ENCODE results near the gene CCR5.

The CCR5 gene

GRCh38 chr3:46358466-46358865 is 12.3 kb upstream of the CCR5 start:
- H3K4ac ChIP-seq (ENCODE audit: low read length): no peak overlapping the region
- H3K27ac ChIP-seq (replicated peaks; ENCODE audit: low read length): no peak overlapping the region
- no peak overlapping the region for H2BK12ac ChIP-seq (ENCODE audit: low read length)
- no peak overlapping the region for H3K23ac ChIP-seq (ENCODE audit: low read depth, low read length, poor library complexity)
- H2BK15ac ChIP-seq (ENCODE audit: low read length): no peak overlapping the region
- H3K9me3 ChIP-seq (replicated peaks in 1 of 2; ENCODE audit: control insufficient read depth in 2 of 2, insufficient read depth in 1 of 2, low read depth in 1 of 2, low read length in 2 of 2): peaks cover 0 to 3% of the 10 kb centered on the region in 2 donors
- no peak overlapping the region for H3K4me2 ChIP-seq (ENCODE audit: insufficient read depth, low read length, poor library complexity, severe bottlenecking)
- H2BK5ac ChIP-seq (ENCODE audit: low read length): no peak overlapping the region
- H4K91ac ChIP-seq (ENCODE audit: low read depth, low read length, poor library complexity): no peak overlapping the region
- no peak overlapping the region for H3K4me3 ChIP-seq (ENCODE audit: low read length in 2 of 2)
- WGBS, 2 donors (ENCODE audit: extremely low coverage in 2 of 2, insufficient read length in 2 of 2, insufficient replicate concordance in 1 of 2): no CpG with 5 or more reads among the region's 6 CpGs
- no peak overlapping the region for H2BK120ac ChIP-seq (ENCODE audit: low read depth, low read length)
- no peak overlapping the region for H3K18ac ChIP-seq (ENCODE audit: low read length)
- H3K4me1 ChIP-seq (ENCODE audit: control insufficient read depth in 2 of 2, insufficient read depth in 1 of 2, low read depth in 1 of 2, low read length in 2 of 2): peaks cover 0 to 8% of the 10 kb centered on the region in 2 donors
- H3K79me1 ChIP-seq (ENCODE audit: low read depth, low read length): no peaks in the 10 kb centered on the region
- no peak overlapping the region for H3K14ac ChIP-seq (ENCODE audit: low read length)
- H3K9ac ChIP-seq (ENCODE audit: low read depth, low read length, poor library complexity): no peak overlapping the region
- H2AFZ ChIP-seq (ENCODE audit: low read length): no peak overlapping the region
- no peaks in the 10 kb centered on the region for H3K36me3 ChIP-seq (replicated peaks in 1 of 2; ENCODE audit: control insufficient read depth in 2 of 2, insufficient read depth in 2 of 2, low read length in 2 of 2)
- DNase-seq (ENCODE audit: low spot score): no peak
- H2AK5ac ChIP-seq (ENCODE audit: low read depth, low read length): no peak overlapping the region
- H4K8ac ChIP-seq (ENCODE audit: low read depth, low read length): no peak overlapping the region
- H3K27me3 ChIP-seq (ENCODE audit: control insufficient read depth in 3 of 3, insufficient read depth in 3 of 3, low read depth in 1 of 3, low read length in 3 of 3): peaks cover 0 to 13% (median 0%) of the 10 kb centered on the region in 3 experiments

- peak; percentile 30 for DNase-seq (ENCODE audit: low spot score)
- H4K8ac ChIP-seq (ENCODE audit: low read depth, low read length): no peak overlapping the region
- H3K9ac ChIP-seq (ENCODE audit: low read depth, low read length, poor library complexity): no peak overlapping the region
- no CpG with 5 or more reads among the region's 11 CpGs for WGBS, 2 donors (ENCODE audit: extremely low coverage in 2 of 2, insufficient read length in 2 of 2, insufficient replicate concordance in 1 of 2)
- no peak overlapping the region for H3K4me2 ChIP-seq (ENCODE audit: insufficient read depth, low read length, poor library complexity, severe bottlenecking)
- H2BK5ac ChIP-seq (ENCODE audit: low read length): no peak overlapping the region
- no peak overlapping the region for H3K4ac ChIP-seq (ENCODE audit: low read length)
- peaks cover 0 to 8% of the 10 kb centered on the region in 2 donors for H3K4me1 ChIP-seq (ENCODE audit: control insufficient read depth in 2 of 2, insufficient read depth in 1 of 2, low read depth in 1 of 2, low read length in 2 of 2)
- H3K18ac ChIP-seq (ENCODE audit: low read length): no peak overlapping the region
- no peak overlapping the region for H2AK5ac ChIP-seq (ENCODE audit: low read depth, low read length)
- no peak overlapping the region for H3K23ac ChIP-seq (ENCODE audit: low read depth, low read length, poor library complexity)
- H2BK15ac ChIP-seq (ENCODE audit: low read length): no peak overlapping the region
- peaks cover 0 to 3% of the 10 kb centered on the region in 2 donors for H3K9me3 ChIP-seq (replicated peaks in 1 of 2; ENCODE audit: control insufficient read depth in 2 of 2, insufficient read depth in 1 of 2, low read depth in 1 of 2, low read length in 2 of 2)
- no peak overlapping the region for H2BK120ac ChIP-seq (ENCODE audit: low read depth, low read length)
- no peak overlapping the region for H2AFZ ChIP-seq (ENCODE audit: low read length)
- H3K27me3 ChIP-seq (ENCODE audit: control insufficient read depth in 3 of 3, insufficient read depth in 3 of 3, low read depth in 1 of 3, low read length in 3 of 3): peaks cover 0 to 13% (median 0%) of the 10 kb centered on the region in 3 experiments
- no peaks in the 10 kb centered on the region for H3K79me1 ChIP-seq (ENCODE audit: low read depth, low read length)
- no peak overlapping the region for H3K4me3 ChIP-seq (ENCODE audit: low read length in 2 of 2)
- H2BK12ac ChIP-seq (ENCODE audit: low read length): no peak overlapping the region
- no peak overlapping the region for H4K91ac ChIP-seq (ENCODE audit: low read depth, low read length, poor library complexity)
- no peaks in the 10 kb centered on the region for H3K36me3 ChIP-seq (replicated peaks in 1 of 2; ENCODE audit: control insufficient read depth in 2 of 2, insufficient read depth in 2 of 2, low read length in 2 of 2)
- H3K14ac ChIP-seq (ENCODE audit: low read length): no peak overlapping the region
- no peak overlapping the region for H3K27ac ChIP-seq (replicated peaks; ENCODE audit: low read length)
Observed at GRCh38 chr3:46359733-46360493, 10.8 kb upstream of the CCR5 start.

GRCh38 chr3:46360907-46361306 is 9.8 kb upstream of the CCR5 start:
- Histone ChIP-seq H4K91ac (ENCODE audit: low read depth, low read length, poor library complexity) (peak overlapping the region; percentile 35), H2BK5ac (ENCODE audit: low read length) (no peak overlapping the region), H3K4me3 (ENCODE audit: low read length in 2 of 2) (no peak overlapping the region), H3K27me3 (ENCODE audit: control insufficient read depth in 3 of 3, insufficient read depth in 3 of 3, low read depth in 1 of 3, low read length in 3 of 3) (peaks cover 0 to 7% (median 0%) of the 10 kb centered on the region in 3 experiments), H3K4me1 (ENCODE audit: control insufficient read depth in 2 of 2, insufficient read depth in 1 of 2, low read depth in 1 of 2, low read length in 2 of 2) (peaks cover 0 to 8% of the 10 kb centered on the region in 2 donors), H3K18ac (ENCODE audit: low read length) (peak overlapping the region; percentile 91), H2BK120ac (ENCODE audit: low read depth, low read length) (no peak overlapping the region), H4K8ac (ENCODE audit: low read depth, low read length) (no peak overlapping the region), H3K79me1 (ENCODE audit: low read depth, low read length) (no peaks in the 10 kb centered on the region), H3K27ac (replicated peaks; ENCODE audit: low read length) (no peak overlapping the region), H2BK12ac (ENCODE audit: low read length) (no peak overlapping the region), H3K4ac (ENCODE audit: low read length) (no peak overlapping the region), H2AFZ (ENCODE audit: low read length) (no peak overlapping the region), H3K23ac (ENCODE audit: low read depth, low read length, poor library complexity) (no peak overlapping the region), H3K9me3 (replicated peaks in 1 of 2; ENCODE audit: control insufficient read depth in 2 of 2, insufficient read depth in 1 of 2, low read depth in 1 of 2, low read length in 2 of 2) (peaks cover 0 to 3% of the 10 kb centered on the region in 2 donors), H3K9ac (ENCODE audit: low read depth, low read length, poor library complexity) (no peak overlapping the region), H2AK5ac (ENCODE audit: low read depth, low read length) (peak overlapping the region; percentile 22), H3K14ac (ENCODE audit: low read length) (no peak overlapping the region), H2BK15ac (ENCODE audit: low read length) (no peak overlapping the region), H3K36me3 (replicated peaks in 1 of 2; ENCODE audit: control insufficient read depth in 2 of 2, insufficient read depth in 2 of 2, low read length in 2 of 2) (no peaks in the 10 kb centered on the region), H3K4me2 (ENCODE audit: insufficient read depth, low read length, poor library complexity, severe bottlenecking) (no peak overlapping the region)
- no peak for DNase-seq (ENCODE audit: low spot score)
- WGBS, 2 donors (ENCODE audit: extremely low coverage in 2 of 2, insufficient read length in 2 of 2, insufficient replicate concordance in 1 of 2): no CpG with 5 or more reads among the region's 6 CpGs

- no peak overlapping the region for H3K9ac ChIP-seq (ENCODE audit: low read depth, low read length, poor library complexity)
- H3K18ac ChIP-seq (ENCODE audit: low read length): no peak overlapping the region
- H2AK5ac ChIP-seq (ENCODE audit: low read depth, low read length): no peak overlapping the region
- no peak overlapping the region for H3K27ac ChIP-seq (replicated peaks; ENCODE audit: low read length)
- no peak overlapping the region for H3K4ac ChIP-seq (ENCODE audit: low read length)
- H3K4me1 ChIP-seq (ENCODE audit: control insufficient read depth in 2 of 2, insufficient read depth in 1 of 2, low read depth in 1 of 2, low read length in 2 of 2): peaks cover 0 to 8% of the 10 kb centered on the region in 2 donors
- no peaks in the 10 kb centered on the region for H3K36me3 ChIP-seq (replicated peaks in 1 of 2; ENCODE audit: control insufficient read depth in 2 of 2, insufficient read depth in 2 of 2, low read length in 2 of 2)
- H2BK120ac ChIP-seq (ENCODE audit: low read depth, low read length): no peak overlapping the region
- no peak overlapping the region for H4K91ac ChIP-seq (ENCODE audit: low read depth, low read length, poor library complexity)
- H2BK12ac ChIP-seq (ENCODE audit: low read length): no peak overlapping the region
- DNase-seq (ENCODE audit: low spot score): no peak
- no CpG with 5 or more reads among the region's 8 CpGs for WGBS, 2 donors (ENCODE audit: extremely low coverage in 2 of 2, insufficient read length in 2 of 2, insufficient replicate concordance in 1 of 2)
- peak overlapping the region; percentile 25 for H3K14ac ChIP-seq (ENCODE audit: low read length)
- peaks cover 0 to 3% of the 10 kb centered on the region in 2 donors for H3K9me3 ChIP-seq (replicated peaks in 1 of 2; ENCODE audit: control insufficient read depth in 2 of 2, insufficient read depth in 1 of 2, low read depth in 1 of 2, low read length in 2 of 2)
- H3K23ac ChIP-seq (ENCODE audit: low read depth, low read length, poor library complexity): no peak overlapping the region
- H3K4me3 ChIP-seq (ENCODE audit: low read length in 2 of 2): no peak overlapping the region
- H4K8ac ChIP-seq (ENCODE audit: low read depth, low read length): no peak overlapping the region
- H3K4me2 ChIP-seq (ENCODE audit: insufficient read depth, low read length, poor library complexity, severe bottlenecking): no peak overlapping the region
- H3K79me1 ChIP-seq (ENCODE audit: low read depth, low read length): no peaks in the 10 kb centered on the region
- H3K27me3 ChIP-seq (ENCODE audit: control insufficient read depth in 3 of 3, insufficient read depth in 3 of 3, low read depth in 1 of 3, low read length in 3 of 3): peaks cover 0 to 6% (median 0%) of the 10 kb centered on the region in 3 experiments
- H2AFZ ChIP-seq (ENCODE audit: low read length): no peak overlapping the region
- H2BK15ac ChIP-seq (ENCODE audit: low read length): no peak overlapping the region
- H2BK5ac ChIP-seq (ENCODE audit: low read length): no peak overlapping the region
Observed at GRCh38 chr3:46361408-46362283, 9.1 kb upstream of the CCR5 start.

Data from neuronal stem cell (in vitro differentiated cells).